Activated CD4-positive, CD25-positive, alpha-beta regulatory T cell (primary cell): ENCODE data around the gene SLC7A1.

Experiments used
- DNase-seq, 4 experiments: peaks; one replicate each; lab custom pipeline; 2025; lab: John Stamatoyannopoulos, UW

SLC7A1 gene

DNA sequence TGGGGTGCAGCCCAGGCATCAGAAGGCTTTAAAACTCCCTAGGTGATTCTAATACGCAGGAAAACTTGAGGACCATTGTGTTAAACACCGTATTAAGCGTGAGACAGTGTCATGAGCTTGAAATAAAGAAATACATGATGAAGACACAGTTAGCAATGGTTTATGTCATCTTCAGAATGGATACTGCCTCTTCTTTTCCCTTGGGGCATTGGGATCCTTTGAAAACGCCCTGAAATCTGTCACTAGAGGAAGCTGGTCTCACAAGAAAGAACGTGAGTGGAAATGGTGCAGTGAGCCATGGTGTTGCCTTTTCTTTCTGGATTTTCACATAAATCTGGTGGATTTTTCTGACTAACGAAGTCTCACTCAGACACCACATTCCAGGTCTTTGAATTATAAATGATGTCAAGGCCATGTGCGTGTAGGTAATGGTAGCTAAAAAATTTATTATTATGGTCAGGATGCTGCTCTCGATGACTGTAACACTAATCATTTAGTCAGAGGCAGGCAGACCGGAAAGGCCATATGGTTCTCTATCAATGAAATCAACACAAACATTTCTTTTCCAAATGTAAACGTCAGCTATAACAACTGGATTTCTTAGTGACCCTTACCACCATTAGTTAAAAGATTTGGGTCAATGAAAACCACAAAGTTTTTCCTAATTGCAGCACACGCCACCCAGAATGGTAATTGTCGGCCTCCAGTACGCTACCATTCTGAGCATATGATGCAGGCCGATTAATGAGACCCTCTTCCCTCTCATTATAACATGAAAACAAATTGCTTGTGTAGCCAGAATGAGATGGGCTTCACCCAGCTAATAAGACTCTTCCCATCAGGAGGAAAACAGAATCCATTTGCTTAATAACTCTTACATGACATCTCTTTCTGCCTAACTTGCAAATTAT, 105.6 kb downstream of the SLC7A1 start:
- DNase-seq: no peak

DNA sequence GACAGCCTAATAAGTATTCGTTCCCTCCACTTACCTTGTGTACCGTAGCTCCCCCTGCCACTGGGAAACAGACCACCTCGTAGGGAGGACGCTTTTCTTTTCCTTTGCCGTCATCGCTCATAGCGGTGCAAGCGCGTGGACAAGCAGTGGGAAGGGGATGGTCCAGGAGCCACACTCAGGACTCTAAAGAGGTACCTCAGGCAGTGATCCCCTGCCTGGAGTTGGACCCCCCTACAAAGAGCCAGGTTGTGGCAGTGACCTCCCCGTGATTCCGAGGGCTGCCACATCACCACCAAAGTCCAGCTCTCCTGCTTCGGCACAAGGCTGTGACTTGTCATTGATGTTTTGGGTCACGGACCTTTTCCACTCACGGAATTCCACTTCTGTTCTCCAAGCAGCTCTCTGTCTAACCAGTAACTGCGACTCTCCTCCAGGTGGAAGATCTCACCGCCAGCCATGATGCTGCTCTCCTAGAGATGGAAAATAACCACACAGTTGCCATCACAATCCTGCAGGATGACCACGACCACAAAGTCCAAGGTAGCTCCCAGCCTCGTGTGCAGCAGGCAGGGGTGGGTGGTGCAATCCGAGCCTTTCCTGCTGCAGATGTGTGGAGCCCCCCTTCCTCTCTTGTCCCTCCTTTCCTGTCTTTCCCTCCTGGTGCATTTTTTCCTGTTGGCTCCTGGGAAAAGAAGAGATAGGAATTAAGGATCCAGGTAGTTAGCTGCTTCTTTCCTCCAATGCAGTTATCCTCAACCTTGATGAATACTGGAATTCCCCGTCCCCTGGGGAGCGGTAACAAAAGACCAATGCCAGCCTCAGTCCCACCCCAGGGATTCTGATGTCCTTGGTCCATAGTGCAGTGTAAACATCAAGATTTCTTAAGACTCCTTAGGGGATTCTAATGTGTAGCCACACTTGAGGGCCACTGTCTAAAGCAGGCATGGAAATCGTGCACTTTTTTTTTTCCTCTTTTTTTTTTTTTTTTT, 107.7 kb downstream of the SLC7A1 start:
- no peak for DNase-seq

DNA sequence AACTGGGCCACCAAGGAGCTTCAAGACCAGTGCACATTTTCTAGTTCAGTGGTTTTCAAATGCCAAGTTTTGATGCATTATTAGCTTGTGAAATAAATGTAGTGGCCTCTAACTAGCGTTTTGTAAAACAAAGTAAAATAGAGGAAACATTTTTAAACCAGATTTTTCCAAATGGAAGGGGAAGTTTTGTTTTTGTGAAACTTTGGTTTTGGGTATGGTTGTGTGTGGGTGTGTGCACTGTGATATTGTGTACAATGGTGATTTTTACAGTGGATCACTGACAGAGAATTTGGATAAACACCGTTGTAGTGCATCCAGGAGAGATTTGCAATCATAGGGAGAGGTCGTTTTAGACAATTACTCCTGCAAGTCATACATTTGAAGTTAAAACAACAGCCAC, 108.9 kb downstream of the SLC7A1 start:
- DNase-seq: no peak

DNA sequence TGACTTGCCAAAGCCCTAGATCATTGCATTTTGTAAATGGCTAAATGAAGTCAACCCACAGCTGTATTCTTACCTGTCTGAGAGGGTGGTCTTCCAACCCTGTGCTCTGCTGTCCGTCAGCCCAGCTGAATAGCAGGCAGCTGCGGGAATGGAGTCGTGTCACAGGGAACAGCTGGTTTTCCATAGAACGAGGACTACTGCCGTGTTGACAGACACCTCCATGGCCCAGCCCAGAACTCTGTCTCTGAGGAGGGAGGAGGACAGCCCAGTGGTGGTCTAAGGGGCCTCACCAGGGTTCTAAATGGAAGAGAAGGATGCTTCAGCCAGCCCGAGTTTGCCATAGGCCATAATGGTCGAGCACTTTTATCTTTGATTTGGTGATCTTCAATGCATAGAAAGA, 110.7 kb downstream of the SLC7A1 start:
- no peak for DNase-seq

DNA sequence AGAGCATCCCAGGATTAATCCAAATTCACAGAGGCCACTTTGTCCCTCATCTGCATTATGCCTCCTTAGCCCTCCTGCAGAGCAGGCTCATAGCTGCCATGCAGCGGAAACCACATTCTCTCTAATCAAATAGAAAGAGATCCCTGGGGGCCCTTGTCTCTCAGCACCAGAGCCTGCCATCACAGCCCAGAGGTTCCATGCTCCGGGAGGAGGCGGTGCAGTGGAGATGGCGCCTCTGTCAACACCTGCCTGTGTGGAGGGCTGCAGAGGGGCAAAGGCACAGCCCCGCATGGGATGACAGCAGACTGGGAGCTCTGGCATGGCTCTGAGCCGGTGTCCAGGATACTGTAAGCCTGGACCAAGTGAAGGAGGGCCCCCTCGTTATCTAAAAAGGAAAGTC, 111.3 kb downstream of the SLC7A1 start:
- DNase-seq: no peak

DNA sequence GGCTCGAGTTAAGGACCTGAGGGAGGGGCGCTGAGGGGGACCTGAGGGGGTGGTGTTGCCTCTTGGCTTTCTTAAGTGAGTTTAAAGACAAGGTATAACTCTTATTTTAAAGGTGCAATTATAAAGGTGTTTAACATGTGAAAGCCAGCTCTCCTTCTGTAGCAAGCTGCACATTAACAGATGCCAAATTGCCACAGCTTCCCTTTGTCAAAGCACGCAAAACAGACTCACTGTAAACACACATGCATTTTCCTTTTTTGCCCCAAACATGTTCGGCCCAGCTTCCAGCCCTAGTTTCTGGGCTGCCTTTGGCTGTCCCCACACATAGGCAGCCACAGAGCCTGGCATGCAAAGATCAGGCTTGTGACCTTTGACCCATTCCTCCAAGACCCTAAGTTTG, 111.9 kb downstream of the SLC7A1 start:
- no peak for DNase-seq

DNA sequence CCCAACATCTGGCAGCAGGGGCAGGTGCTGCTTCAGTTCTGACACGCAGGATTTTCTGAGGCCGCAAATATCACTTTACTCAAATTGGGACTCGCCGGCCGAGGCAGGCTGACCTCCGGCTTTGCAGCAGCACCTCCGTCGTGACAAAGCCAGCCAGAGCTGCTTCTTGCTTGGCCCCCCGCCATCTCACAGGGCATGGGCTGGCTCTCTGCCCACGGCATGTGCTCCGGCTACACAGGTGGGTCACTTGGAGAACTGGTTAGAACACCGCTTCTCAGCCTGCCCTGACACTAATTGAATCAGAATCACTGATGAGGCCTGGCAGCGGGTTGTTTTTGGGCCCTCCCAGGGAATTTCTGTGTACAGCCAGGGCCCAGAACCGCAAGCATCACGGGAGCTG, 112.3 kb downstream of the SLC7A1 start:
- DNase-seq: no peak

DNA sequence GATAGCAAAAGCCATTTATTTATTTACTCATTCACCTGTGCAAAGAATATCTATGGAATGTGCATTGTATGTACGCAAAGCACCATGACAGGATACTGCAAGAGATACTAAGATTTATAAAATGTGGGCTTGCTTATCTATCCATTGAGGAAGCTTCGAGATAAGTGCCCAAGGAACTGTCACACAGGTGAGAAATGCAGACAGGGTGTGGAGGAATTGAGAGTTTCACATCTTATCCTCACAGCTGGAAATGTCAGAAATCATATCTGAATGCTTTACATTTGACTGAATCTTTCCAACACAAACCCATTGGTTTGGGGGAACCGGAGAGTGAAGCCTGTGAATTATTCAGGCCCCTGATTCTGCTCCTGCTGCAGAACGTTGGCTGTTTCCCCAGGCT, 113.0 kb downstream of the SLC7A1 start:
- DNase-seq: no peak

DNA sequence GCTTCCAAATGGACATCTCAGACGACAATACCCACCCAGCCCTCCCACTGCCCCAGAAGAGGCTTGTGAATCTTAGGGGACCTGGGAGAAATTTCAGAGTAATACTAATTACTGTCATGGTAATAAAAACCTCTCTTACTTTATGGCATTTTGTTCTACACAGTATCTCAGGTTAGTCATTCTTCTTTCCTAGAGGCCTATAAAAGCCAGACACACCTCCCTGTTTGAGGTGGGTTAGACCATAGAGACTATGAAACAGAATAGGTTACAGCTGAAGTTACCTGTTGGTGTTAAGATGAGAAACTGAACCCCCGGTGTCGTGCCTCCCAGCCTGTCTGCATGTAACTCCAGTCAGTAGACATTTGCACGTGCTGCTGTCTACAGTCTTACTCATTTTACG, 113.9 kb downstream of the SLC7A1 start:
- no peak for DNase-seq

DNA sequence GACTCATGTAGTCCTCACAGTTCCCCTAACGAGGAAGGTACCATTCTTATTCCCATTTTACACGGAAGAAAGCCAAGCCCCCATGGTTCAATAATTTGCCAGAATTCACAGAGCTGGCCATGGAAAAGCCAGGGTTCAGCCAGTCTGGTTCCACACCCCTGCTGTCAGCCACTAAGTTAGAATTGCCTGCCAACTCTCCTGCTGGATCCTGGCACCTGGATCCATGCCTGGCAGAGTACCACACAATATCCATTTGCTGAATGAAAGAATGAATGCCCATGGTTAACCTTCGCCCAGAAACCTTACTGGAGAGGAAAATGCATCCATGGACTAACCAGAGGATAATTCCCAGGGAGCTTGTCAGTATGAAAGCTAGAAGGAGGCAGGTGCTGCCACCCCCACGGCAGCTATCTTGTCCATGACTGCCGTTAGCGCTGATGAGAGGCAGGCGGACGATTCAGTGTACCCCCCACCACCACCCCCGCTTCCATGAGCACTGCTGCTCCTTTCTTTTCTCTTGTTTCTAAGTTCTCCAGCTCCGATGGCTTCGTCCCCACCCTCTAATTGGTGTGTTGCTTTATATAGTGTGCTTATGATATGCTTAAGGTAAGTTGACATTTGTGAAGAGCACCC, 114.5 kb downstream of the SLC7A1 start:
- no peak for DNase-seq

DNA sequence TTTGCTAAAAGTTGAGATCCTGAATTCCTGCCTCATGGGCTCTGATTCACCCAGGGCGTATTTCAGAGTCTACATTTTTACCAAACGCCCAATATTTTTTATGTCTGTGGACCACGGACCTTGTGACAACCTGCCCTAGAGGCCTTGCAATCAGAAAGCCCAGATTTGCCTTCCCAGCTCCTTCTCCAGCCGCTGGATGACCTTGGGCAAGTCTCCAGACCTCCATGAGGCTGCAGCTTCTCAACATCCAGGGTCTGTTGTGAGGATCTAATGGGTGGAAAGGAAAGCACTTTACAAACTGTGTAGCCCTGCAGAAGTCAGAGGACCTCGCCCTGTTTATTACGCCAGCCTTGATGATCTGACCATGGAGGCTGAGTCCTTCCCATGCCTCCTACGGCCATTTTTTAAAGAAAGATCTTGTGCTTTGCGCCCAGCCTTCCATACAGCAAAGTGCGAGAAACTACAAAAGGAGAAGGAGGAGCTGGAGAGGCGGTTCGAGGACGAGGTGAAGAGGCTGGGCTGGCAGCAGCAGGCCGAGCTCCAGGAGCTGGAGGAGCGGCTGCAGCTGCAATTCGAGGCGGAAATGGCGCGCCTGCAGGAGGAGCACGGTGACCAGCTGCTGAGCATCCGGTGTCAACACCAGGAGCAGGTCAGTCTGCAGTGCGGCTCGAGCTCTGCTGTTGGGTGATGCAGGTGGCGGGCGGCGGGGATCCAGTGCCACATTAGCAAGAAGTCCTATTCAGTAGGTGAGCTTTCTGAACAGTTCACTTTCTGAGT, 115.6 kb downstream of the SLC7A1 start:
- DNase-seq: no peak

DNA sequence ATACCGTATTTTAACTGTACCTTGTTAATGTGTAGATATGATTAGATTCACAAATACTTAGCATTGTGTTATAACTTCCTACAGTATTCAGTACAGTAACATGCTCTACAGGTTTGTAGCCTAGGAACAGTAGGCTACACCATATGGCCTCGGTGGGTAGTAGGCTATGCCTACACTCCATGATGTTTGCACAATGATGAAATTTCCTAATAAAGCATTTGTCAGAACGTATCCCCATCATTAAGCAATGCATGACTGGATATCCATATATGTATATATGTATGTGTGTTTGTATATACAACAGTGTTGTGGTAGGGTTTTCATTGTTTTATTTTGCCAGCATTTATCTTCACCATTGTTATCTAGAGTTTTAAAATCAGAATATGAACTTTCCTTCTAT, 119.4 kb downstream of the SLC7A1 start:
- no peak for DNase-seq

DNA sequence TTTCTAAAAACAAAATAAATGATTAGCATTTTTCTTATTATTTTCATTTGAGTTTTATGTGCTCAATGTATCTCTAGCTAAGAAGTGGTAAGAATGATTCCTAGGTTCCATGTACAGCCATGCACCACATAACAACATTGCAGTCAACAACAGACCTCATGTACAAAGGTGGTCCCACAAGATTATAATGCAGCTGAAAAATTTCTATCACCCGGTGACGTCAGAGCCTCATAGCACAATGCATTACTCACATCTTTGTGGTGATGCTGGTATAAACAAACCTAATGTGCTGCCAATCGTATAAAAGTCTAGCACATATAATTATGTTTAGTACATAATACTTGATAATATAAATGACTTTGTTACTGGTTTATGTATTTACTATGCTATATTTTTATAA, 120.5 kb downstream of the SLC7A1 start:
- no peak for DNase-seq

DNA sequence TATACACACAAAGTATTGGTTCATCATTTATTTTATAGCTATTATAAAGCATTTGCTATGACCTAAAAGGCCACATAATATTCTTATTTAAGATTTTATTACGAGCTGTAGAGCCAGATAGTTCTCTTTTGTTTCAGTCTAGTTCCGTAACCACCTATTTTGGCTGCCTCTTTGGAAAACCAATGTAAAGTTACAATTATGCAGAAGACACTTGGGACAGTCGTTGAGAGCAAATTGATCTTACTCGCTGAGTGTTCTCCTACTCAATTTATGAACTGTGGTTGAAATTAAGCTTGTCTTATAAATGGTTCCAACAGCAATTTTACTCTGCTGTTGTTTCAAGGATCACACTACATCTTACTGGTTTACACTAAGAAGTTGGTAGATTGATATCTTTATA, 122.3 kb downstream of the SLC7A1 start:
- no peak for DNase-seq

DNA sequence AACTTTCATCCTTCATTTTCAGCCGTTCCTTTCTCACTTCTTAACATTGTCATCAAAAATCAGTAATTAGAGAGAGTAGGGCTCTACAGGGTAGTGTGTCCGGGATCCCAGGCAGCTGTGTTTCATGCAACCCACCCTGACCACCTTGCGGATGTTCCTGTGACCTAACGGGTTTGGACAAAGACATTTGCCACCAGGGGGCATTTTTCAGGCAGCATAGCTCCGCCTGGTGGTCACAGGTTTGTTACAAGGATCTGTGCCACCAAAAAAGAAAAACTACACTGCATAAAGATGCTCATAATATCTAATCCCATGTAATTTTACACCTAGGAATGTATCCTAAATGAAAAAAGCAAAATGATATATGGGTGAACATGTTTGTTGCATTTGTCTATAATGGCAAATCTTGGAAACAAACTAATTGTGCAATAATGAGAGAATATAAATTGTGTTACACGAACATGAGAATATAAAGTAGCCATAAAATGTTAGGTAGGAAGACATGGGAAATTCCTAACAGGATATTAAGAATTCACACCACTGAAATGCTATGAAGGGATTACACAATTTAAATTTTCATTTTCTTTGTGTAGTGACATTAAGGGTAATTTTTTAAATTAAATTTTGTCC, 123.0 kb downstream of the SLC7A1 start:
- DNase-seq: peak in 2 of 4 experiments; percentile 8 to 25

DNA sequence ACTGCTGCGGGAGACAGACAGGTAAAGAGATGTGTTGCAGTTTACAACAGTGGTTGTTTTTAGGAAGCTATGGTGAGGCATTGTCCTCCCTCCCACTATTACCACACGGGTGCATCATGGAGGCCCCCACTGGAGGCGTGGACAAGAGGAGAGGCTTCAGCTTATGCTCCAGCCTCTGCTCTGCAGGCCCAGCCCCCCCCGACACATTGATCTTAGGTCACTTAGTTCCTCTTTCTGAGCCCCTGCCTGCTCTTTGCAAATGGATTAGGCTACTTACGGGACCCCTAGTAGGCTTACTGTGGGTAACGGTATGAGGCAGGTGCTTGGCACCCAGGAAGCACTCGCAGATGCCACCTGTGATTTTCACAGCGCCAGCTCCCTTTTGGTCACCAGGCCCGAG, 123.9 kb downstream of the SLC7A1 start:
- no peak for DNase-seq

DNA sequence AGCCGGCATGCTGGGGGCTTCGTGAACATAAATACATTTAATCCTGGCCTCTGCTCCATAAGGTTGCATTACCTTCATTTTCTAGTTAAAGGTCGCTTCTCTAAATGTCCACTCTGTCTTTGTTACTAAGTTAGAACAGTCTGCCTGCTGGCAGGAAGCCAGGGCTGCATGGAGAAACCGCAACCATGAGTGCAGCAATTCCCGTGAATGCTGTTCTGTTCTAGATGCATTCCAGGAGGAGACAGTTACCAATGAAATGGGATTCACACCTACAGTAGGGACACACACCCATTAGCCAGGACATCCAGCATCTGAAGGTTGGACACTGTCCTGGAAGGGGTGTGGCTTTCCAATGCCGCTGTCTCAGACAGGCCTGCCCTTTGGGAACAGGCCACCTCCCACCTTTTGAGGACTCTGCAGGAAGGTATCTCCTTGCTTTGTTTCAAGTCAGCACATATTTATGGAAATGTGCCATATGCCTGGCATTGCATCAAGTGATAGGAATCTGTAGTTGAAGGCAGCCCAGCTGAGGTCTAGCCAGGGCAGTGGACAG, 129.7 kb downstream of the SLC7A1 start:
- no peak for DNase-seq

DNA sequence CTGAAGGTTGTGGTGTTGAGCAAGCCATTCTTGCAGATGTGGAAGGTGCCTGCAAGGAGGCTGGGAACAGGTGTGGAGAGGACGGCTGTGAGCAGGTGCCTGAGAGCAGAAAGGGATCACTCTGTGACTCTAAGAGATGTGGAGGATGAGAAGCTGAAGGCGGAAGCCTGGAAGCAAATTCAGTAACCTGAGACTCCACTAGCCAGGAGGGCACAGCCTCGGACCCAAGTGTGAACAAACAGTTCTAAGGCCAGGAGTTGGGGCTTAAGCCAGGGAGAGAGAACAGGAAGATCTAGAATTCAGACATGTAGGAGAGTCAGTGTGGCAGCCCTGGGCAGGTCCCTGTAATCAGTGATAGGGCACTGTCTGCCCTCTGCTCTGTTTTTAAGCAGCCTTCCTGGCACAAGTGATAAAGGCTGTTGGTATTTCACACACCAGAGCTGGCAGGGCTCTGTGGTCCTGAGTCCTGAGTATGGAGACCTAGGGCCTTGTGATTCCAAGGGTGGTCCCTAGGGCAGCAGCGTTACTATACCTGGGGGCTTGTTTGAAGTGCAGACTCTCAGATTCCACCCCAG, 131.3 kb downstream of the SLC7A1 start:
- no peak for DNase-seq

DNA sequence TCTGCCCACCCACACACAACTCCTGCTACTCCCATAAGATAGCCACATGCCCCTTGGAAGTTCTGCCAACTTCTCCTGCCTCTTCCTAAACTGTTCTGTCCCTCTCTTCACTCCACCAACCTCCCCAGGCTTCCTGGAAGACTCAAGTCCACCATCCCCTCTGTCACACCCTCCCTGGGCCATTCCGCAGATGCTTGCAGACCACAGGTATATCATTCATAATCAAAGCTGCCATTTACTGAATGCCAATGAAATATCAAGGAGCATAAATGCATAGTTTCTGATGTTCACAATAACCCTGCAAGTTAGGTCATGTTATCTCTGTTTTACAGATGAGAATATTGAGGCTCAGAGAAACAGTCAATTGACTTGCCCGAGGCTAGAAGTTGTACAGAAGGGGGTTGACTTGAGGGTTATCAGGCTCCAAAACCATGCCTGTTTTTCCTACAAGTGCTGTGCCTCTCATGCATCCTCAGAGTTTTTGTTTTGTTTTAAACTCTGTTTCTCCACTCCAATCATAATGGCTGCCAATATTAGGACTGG, 135.6 kb downstream of the SLC7A1 start:
- DNase-seq: no peak
